OCI-LY1 (cell line): Measurements from ENCODE around the gene DKK3.

ENCODE experiments used
- CTCF ChIP-seq: fragments of 200-600 bp; sonication (generic), shearing (Covaris generic); IDR thresholded peaks from 2 replicates; pipeline ENCODE4 v1.5.1; 2017; ENCODE audit warnings: mild to moderate bottlenecking, antibody characterized with exemption, low read length, moderate library complexity, mixed read lengths
- EZH2 ChIP-seq: fragments of 200-600 bp; sonication (generic), shearing (Covaris generic); IDR thresholded peaks from 2 replicates; pipeline ENCODE4 v1.8.0; 2017; ENCODE audit warnings: borderline replicate concordance, mixed run types, mild to moderate bottlenecking, antibody characterized with exemption, low read length, moderate library complexity, mixed read lengths

DNA sequence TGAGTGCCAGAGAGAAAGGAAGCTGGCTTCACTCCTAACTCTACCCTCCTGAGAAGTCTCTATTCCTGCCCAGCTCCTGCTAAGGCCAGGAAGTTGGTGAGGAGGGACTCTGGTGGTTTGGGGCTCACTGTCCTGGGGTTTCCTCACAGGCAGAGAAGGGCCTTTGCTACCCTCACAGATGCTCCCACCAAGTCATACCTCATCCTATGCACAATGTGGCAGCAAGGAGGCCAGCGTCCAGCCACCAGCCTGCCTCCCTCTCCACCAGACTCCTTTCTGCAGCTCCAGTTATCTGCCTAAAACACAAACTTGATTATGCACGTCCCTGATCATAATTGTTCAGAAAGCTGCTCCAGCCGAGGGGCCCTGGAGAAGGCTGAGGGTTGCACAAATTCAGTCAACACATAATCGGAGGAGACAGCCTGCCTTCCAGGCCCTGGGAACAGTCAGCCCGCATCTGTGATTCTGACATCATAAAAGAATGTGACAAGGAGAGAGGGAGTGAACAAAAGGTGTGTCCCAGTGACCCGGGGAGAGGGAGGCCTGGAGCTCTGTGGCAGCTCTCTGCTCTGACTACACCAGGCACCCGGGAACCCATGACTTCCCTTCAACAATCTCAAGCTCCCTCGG, 28.8 kb downstream of the DKK3 start:
- TF ChIP-seq CTCF (no peak), EZH2 (no peak)
